ENCODE data around the gene B9D2.
"Not testable (repeated sequence)": the region's sequence is repeated elsewhere in the genome, so short reads cannot be mapped to it uniquely, and the experiment has no call there.

B9D2 gene

DNA sequence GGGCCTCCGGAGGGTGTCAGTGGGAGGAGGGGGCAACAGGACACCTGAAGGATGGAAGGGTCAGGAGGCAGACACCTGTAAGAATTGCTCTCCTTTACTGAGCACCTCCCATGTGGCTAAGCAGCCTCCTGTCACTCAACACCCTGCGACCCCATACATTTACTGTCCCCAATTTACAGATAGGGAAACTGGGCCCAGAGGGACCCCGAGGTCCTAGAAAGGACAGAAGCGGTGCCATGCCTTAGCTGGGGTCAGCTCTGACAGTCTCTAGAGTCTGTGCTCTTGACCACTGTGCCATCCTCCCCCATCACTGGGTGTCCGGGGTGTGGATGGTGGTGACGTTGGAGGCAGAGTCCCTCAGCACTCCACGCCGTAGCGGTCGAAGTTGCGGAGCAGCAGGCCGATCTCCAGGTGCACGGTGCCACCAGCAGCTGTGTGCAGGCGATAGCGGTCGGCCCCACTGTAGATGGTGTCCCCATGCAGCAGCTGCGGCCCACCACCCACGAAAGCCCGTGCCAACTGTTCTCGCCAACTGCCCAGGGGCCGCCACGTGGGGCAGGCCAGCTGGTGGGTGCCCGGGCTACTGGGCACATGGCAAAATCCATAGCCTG, 9.5 kb downstream of the B9D2 start:
- peak; percentile 45 for DNase-seq

GRCh38 chr19:41353466-41354342, 10.2 kb downstream of the B9D2 start, which contains the start of gene TGFB1:
TGFB1 (minus strand) TSS chr19:41353922; CDS start chr19:41353044, 878 bp downstream.
- DNase-seq, result peak; percentile 85

GRCh38 chr19:41352609-41353465, 11.1 kb downstream of the B9D2 start:
- peak; percentile 58 for DNase-seq

DNA sequence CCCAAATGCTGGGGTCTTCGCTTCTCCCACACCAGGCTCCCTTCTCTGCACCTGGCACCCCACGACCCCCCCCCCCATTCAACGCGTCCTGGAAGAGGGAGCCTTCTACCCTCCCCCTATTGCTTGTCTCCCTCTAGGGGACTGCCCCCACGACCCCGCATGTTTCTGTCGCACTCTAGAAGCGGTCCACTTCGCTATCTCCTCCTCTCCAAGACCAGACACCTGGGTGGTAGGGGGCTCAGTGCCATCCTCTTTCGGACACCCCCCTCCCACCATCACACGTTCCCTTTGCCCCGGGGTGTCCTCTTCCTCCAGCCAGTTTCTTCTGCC, 11.7 kb downstream of the B9D2 start:
- no peak for DNase-seq

DNA sequence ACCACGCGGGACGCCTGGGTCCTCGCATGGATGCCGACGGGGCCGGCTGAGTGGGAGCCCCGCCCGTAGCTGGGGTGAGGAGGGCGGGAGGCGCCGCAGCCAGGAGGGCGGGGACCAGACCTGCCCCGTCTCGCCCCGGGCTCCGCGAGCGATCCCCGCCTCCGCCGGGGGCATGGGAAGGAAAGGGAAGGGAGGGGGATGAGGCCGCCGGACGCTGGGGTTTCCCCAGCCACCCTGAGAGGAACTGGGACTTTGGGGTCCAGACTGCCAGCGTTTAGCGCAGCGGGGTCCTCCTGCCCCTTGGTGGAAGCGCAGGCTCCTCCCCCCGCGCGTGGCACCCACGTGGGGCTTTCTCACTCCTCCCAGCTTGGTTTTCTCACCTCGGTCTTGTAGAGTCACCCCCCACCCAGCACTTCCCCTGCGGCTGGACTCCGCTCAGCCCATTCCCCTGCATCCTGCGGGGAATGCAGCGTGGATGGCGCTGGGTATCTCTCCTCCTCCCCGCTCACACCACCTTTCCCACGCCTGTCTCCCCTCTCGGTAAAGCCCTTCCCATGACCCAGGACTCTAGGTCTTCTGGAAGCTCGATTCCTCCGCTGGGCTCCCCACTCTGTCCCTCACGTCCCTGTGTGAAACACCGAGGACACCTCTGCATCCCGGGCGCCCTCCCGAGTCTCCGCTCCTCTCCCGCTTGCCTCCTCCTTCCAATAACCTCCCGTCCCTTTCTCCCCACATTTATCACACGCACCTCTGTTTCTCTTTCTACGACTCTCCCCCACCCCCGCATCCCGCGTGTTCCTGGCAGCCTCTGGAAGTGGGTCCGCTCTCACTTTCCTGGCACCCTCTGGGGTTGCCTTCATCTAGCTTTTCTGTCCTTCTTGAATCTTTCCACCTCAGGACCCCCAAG, 12.4 kb downstream of the B9D2 start:
- DNase-seq, result peak; percentile 57

- no peak for DNase-seq
Observed at GRCh38 chr19:41350735-41351338, 13.1 kb downstream of the B9D2 start.

GRCh38 chr19:41346916-41347315, 17.0 kb downstream of the B9D2 start:
- DNase-seq, result not testable (repeated sequence)

DNA sequence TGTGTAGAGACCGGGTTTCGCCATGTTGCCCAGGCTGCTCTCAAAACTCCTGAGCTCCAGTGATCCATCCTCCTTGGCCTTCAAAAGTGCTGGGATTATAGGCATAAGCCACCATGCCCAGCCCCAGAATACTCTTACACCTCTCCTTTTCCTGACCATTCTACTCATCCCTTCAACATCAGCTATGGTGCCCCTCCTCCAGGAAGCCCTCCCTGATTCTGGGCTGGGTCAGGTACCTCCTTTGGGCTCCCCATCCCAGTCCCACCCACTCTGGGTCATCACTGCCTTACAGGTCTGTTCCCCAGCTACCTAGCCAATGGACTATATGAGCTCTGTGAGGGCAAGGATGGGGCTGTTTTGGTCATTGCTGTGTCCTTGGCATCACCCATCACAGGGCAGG, 19.8 kb downstream of the B9D2 start:
- DNase-seq, result no peak

DNA sequence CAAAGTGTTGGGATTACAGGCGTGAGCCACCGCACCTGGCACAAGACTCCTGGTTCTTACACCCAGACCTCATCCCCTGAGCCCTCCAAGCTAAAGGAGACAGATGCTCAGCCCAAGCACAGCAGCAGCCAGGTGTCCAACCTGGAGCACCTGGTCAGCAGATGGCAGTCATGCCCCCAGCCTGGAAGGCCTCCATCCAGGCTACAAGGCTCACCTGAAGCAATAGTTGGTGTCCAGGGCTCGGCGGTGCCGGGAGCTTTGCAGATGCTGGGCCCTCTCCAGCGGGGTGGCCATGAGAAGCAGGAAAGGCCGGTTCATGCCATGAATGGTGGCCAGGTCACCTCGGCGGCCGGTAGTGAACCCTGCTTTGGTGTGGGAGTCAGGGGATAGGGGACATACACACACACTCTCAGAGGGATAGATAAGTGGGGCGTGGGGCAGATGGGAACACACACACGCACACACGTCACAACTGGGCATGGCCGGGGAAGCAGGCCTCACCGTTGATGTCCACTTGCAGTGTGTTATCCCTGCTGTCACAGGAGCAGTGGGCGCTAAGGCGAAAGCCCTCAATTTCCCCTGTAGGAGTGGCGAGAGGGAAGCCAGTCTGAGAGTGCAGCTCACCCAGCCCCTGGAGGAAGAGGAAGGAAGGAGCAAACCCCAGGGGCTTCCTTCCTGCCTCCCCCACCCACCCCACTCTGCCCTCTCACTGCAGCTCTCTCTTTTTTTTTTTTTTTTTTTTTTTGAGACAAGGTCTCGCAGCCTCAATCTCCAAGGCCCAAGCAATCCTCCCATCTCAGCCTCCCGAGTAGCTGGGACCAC, 22.1 kb downstream of the B9D2 start:
- no peak for DNase-seq

- DNase-seq, result no peak
Observed at GRCh38 chr19:41339936-41340335, 24.0 kb downstream of the B9D2 start.

DNA sequence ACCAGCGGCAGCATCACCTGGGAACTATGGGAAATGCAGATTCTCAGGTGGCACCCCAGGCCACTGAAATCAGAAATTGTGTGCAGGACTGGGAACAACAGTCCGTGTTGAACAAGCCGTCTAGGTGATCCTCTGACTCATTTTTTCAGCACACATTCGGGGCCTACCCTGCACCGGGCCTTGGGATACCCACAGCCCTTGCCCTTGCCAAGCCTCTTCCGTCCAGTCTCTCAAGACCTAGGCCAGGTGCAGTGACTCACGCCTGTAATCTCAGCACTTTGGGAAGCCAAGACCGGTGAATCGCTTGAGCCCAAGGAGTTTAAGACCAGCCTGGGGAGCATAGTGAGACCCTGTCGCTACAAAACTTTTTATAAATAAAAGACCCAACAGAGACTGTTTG, 28.5 kb downstream of the B9D2 start:
- DNase-seq, result no peak

DNA sequence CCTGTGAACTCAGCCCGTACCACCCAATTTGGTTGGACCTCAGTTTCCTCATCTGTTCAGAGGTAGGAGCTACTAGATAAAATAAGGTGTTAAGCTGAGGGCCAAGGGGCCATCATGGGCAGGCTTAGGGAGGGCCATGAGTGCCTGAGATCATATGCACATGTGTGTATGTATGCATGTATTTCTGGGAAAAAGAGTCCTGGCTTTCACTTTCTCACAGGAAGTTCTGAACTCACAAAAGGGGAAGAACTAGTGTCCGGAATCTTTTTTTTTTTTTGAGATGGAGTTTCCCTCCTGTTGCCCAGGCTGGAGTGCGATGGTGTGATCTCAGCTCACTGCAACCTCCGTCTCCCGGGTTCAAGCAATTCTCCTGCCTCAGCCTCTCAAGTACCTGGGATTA, 29.2 kb downstream of the B9D2 start:
- DNase-seq, result no peak

GRCh38 chr19:41332468-41332867, 31.5 kb downstream of the B9D2 start:
- no peak for DNase-seq

GRCh38 chr19:41332000-41332399, 31.9 kb downstream of the B9D2 start:
- no peak for DNase-seq

DNA sequence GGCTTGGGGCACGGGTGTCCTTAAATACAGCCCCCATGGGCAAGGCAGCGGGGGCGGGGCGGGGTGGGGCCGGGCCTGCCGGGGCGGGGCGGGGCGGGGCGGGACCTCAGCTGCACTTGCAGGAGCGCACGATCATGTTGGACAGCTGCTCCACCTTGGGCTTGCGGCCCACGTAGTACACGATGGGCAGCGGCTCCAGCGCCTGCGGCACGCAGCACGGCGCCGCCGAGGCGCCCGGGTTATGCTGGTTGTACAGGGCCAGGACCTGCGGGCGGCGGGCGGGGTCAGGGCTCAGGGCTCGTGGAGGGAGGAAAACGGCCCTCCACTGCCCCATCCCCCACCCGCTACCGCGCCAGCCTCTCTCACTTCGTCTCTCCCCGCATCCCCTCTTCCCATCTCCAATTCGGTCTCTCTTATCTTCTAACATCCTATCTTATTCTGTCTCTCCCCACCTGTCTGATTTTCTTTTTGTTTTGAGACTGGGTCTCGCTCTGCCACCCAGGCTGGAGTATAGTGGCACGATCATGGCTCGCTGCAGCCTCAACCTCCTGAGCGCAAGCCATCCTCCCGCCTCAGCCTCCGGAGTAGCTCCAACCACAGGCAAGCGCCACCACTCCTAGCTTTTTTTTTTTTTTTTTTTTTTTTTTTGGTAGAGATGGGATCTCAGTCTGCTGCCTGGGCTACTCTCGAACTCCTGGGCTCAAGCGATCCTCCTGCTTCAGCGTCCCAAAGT, 32.8 kb downstream of the B9D2 start:
- peak; percentile 44 for DNase-seq

DNA sequence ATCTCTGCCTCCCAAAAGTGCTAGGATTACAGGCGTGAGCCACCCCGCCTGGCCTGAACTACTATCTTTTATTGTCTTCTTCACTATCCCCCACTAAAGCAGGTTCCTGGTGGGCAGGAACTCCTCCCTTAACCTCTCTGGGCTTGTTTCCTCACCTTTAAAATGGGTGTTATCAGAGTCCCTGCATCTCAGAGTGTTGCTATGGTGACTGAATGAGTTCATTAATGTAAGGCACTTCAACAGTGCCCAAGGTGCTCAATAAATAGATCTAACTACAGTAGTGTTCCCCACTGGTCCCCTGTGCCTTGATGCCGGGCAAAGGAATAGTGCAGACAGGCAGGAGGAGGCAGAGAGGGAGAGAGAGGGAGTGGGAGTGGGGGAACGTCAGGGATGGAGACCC, 33.5 kb downstream of the B9D2 start:
- DNase-seq, result no peak

DNA sequence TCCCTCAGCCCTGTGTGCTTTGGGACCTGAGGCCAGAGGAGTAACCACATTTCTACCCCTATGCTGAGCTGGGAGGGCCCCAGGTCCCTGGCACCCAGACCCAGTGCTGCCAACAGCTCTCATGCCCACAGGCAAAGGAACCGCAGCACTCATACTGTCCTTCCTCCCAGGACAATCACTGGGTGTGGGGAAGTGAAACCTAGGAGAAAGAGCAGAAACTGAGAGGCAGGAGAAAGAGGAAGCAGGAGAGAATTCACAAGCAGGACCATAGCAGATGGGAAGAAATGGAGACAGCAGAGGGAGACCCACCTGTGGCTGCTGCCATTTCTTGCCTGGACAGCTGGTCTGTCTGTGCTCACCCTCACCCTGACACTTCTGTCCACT, 35.1 kb downstream of the B9D2 start:
- no peak for DNase-seq

DNA sequence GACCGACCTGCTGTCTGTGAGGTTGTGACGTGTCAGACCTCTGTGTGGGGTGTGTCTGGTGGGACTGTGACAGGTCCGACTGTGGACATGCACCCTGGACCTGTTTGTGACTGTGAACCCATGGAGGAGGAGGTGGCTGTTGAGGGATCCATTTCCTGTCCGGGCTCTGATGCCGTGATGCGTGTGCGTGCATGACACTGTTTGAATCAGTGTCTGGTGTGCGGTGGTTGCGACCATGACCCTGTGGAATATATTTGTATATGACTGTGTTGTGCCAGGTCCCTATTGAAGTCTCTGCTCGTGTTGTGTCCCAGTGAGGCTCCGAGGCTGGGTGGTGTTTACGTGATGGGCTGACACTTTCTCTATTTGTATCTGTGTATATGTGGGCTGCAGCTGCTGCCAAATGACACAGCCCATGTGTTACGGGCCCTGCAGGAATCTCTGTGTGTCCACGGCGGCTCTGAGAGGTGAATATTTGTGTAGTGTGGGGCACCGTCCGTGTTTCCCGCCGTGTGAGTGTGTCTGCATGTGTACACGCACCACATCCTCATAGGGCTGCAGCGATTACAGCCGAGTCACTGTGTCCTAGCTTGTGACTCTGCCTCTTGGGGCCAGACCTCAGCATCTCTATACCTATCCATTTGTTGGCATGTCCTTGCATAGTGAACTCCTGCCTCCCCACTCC, 35.6 kb downstream of the B9D2 start:
- DNase-seq, result no peak

GRCh38 chr19:41327576-41328156, 36.3 kb downstream of the B9D2 start:
- DNase-seq, result peak; percentile 73
